Activated CD8-positive, alpha-beta memory T cell treated with anti-CD3 and anti-CD28 coated beads, Interleukin-2, amount 10 ng/mL, durations not matched to agents 7 days and 5 days (primary cell): ENCODE data around the gene PREP. TPM values are rescaled to one million over a fixed set of nuclear protein-coding genes. Genes with fewer than 3 reads are reported as not detected.

Experiments used
- ATAC-seq: fragments of 150-1000 bp; cut with Tn5 transposase; one replicate; pipeline ENCODE4 v1.10.0; 2021; ENCODE audit warnings: moderate library complexity
- CTCF ChIA-PET: fragments of 350-600 bp; sonication (Branson Sonifier 250); formaldehyde crosslinking; loops from one replicate; lab custom pipeline; 2021; ENCODE audit warnings: antibody characterized with exemption; lab: Charles Lee
- DNase-seq: peaks from one replicate; pipeline ENCODE4 v3.0.0-alpha.2; 2020
- H3K27ac Mint-ChIP-seq: one replicate; pipeline ENCODE4 v1.8.0; 2021; ENCODE audit warnings: mild to moderate bottlenecking, mixed read lengths
- H3K27me3 Mint-ChIP-seq: one replicate; pipeline ENCODE4 v1.8.0; 2021; ENCODE audit warnings: mixed read lengths
- H3K36me3 Mint-ChIP-seq: one replicate; pipeline ENCODE4 v1.8.0; 2021; ENCODE audit warnings: mild to moderate bottlenecking, mixed read lengths
- H3K4me1 Mint-ChIP-seq: one replicate; pipeline ENCODE4 v1.8.0; 2021; ENCODE audit warnings: mixed read lengths
- H3K4me3 Mint-ChIP-seq: one replicate; pipeline ENCODE4 v1.8.0; 2021; ENCODE audit warnings: mild to moderate bottlenecking, moderate library complexity, mixed read lengths
- H3K9me3 Mint-ChIP-seq: one replicate; pipeline ENCODE4 v1.8.0; 2022; ENCODE audit warnings: low read depth, mixed read lengths
- total RNA-seq, 2 experiments: library from RNA; stranded (reverse); gene quantifications; one replicate each; pipeline ENCODE4 v1.2.3, GENCODE V29; 2021

PREP gene
- total RNA-seq, 2 experiments from 2014 or later, result 44.1 to 52.9 TPM

- Mint-ChIP-seq H3K27me3 (no peaks in the 10 kb centered on the region), H3K9me3 (no peaks in the 10 kb centered on the region), H3K36me3 (peaks cover 18% of the 10 kb centered on the region), H3K4me1 (no peaks in the 10 kb centered on the region), H3K27ac (no peak overlapping the region), H3K4me3 (no peak overlapping the region)
- ATAC-seq (no peak), DNase-seq (no peak)
- CTCF ChIA-PET, result no interaction called here
These were observed 91.9 kb downstream of the PREP start for GRCh38 chr6:105310947-105311346.

- H3K27me3 Mint-ChIP-seq, result no peaks in the 10 kb centered on the region
- peaks cover 18% of the 10 kb centered on the region for H3K36me3 Mint-ChIP-seq
- CTCF ChIA-PET, result no interaction called here
- H3K4me1 Mint-ChIP-seq, result no peaks in the 10 kb centered on the region
- no peak overlapping the region for H3K4me3 Mint-ChIP-seq
- no peak overlapping the region for H3K27ac Mint-ChIP-seq
- ATAC-seq (no peak), DNase-seq (no peak)
- no peaks in the 10 kb centered on the region for H3K9me3 Mint-ChIP-seq
These were observed 92.5 kb downstream of the PREP start for GRCh38 chr6:105310371-105310770.

GRCh38 chr6:105308840-105309239, 94.0 kb downstream of the PREP start:
- no peak overlapping the region for H3K4me3 Mint-ChIP-seq
- DNase-seq (no peak), ATAC-seq (no peak)
- H3K9me3 Mint-ChIP-seq, result no peaks in the 10 kb centered on the region
- peaks cover 10% of the 10 kb centered on the region for H3K36me3 Mint-ChIP-seq
- CTCF ChIA-PET, result no interaction called here
- H3K27me3 Mint-ChIP-seq, result no peaks in the 10 kb centered on the region
- no peak overlapping the region for H3K27ac Mint-ChIP-seq
- H3K4me1 Mint-ChIP-seq, result no peaks in the 10 kb centered on the region

GRCh38 chr6:105305521-105305920, 97.4 kb downstream of the PREP start:
- ATAC-seq, result no peak

GRCh38 chr6:105304825-105305224, 98.1 kb downstream of the PREP start:
- DNase-seq, result no peak
- ATAC-seq, result no peak
- H3K36me3 Mint-ChIP-seq, result peaks cover 14% of the 10 kb centered on the region
- no peak overlapping the region for H3K27ac Mint-ChIP-seq
- H3K4me3 Mint-ChIP-seq, result no peak overlapping the region
- no peaks in the 10 kb centered on the region for H3K9me3 Mint-ChIP-seq
- no peaks in the 10 kb centered on the region for H3K27me3 Mint-ChIP-seq
- CTCF ChIA-PET, result interaction anchor here (0.9 kb wide), 1 partner anchor 18 kb away, joined by 3 read pairs; no protein-coding TSS in a partner anchor
- H3K4me1 Mint-ChIP-seq, result no peaks in the 10 kb centered on the region

More at GRCh38 chr6:105305521-105305920, 97.4 kb downstream of the PREP start:
- H3K27ac Mint-ChIP-seq, result no peak overlapping the region
- peaks cover 14% of the 10 kb centered on the region for H3K36me3 Mint-ChIP-seq
- H3K27me3 Mint-ChIP-seq, result no peaks in the 10 kb centered on the region
- H3K4me1 Mint-ChIP-seq, result no peaks in the 10 kb centered on the region
- DNase-seq, result no peak
- H3K4me3 Mint-ChIP-seq, result no peak overlapping the region
- CTCF ChIA-PET, result no interaction called here
- no peaks in the 10 kb centered on the region for H3K9me3 Mint-ChIP-seq

- no peaks in the 10 kb centered on the region for H3K27me3 Mint-ChIP-seq
- no peaks in the 10 kb centered on the region for H3K9me3 Mint-ChIP-seq
- CTCF ChIA-PET, result interaction anchor here (0.9 kb wide), 1 partner anchor 19 kb away, joined by 3 read pairs; no protein-coding TSS in a partner anchor
- H3K27ac Mint-ChIP-seq, result no peak overlapping the region
- no peak for ATAC-seq
- no peak overlapping the region for H3K4me3 Mint-ChIP-seq
- no peak for DNase-seq
- peaks cover 14% of the 10 kb centered on the region for H3K36me3 Mint-ChIP-seq
- H3K4me1 Mint-ChIP-seq, result no peaks in the 10 kb centered on the region
These were observed 98.5 kb downstream of the PREP start for GRCh38 chr6:105304366-105304765.

- no peaks in the 10 kb centered on the region for H3K9me3 Mint-ChIP-seq
These were observed 100.2 kb downstream of the PREP start for GRCh38 chr6:105302617-105303128.

GRCh38 chr6:105301756-105302616, 100.9 kb downstream of the PREP start:
- DNase-seq (no peak), ATAC-seq (no peak)
- Mint-ChIP-seq H3K4me3 (no peak overlapping the region), H3K4me1 (no peaks in the 10 kb centered on the region), H3K9me3 (no peaks in the 10 kb centered on the region), H3K27ac (no peak overlapping the region), H3K27me3 (no peaks in the 10 kb centered on the region), H3K36me3 (peaks cover 17% of the 10 kb centered on the region)
- CTCF ChIA-PET, result no interaction called here

More at GRCh38 chr6:105302617-105303128, 100.2 kb downstream of the PREP start:
- DNase-seq (no peak), ATAC-seq (no peak)
- no peak overlapping the region for H3K4me3 Mint-ChIP-seq
- no peaks in the 10 kb centered on the region for H3K4me1 Mint-ChIP-seq
- H3K27me3 Mint-ChIP-seq, result no peaks in the 10 kb centered on the region
- H3K36me3 Mint-ChIP-seq, result peaks cover 16% of the 10 kb centered on the region
- H3K27ac Mint-ChIP-seq, result no peak overlapping the region
- CTCF ChIA-PET, result no interaction called here

- H3K27me3 Mint-ChIP-seq, result no peaks in the 10 kb centered on the region
- ATAC-seq (no peak), DNase-seq (no peak)
- H3K9me3 Mint-ChIP-seq, result no peaks in the 10 kb centered on the region
- peaks cover 20% of the 10 kb centered on the region for H3K36me3 Mint-ChIP-seq
- no peaks in the 10 kb centered on the region for H3K4me1 Mint-ChIP-seq
- CTCF ChIA-PET, result no interaction called here
- H3K4me3 Mint-ChIP-seq, result no peak overlapping the region
- H3K27ac Mint-ChIP-seq, result no peak overlapping the region
These were observed 101.8 kb downstream of the PREP start for GRCh38 chr6:105301072-105301503.

- no peaks in the 10 kb centered on the region for H3K27me3 Mint-ChIP-seq
- H3K9me3 Mint-ChIP-seq, result no peaks in the 10 kb centered on the region
- CTCF ChIA-PET, result no interaction called here
- no peak overlapping the region for H3K4me3 Mint-ChIP-seq
- H3K27ac Mint-ChIP-seq, result no peak overlapping the region
- ATAC-seq (no peak), DNase-seq (no peak)
- no peaks in the 10 kb centered on the region for H3K4me1 Mint-ChIP-seq
- H3K36me3 Mint-ChIP-seq, result peaks cover 20% of the 10 kb centered on the region
These were observed 102.8 kb downstream of the PREP start for GRCh38 chr6:105300090-105300489.

GRCh38 chr6:105294129-105294528, 108.8 kb downstream of the PREP start:
- H3K36me3 Mint-ChIP-seq, result peaks cover 13% of the 10 kb centered on the region
- ATAC-seq (no peak), DNase-seq (no peak)

GRCh38 chr6:105292689-105293339, 110.1 kb downstream of the PREP start:
- H3K36me3 Mint-ChIP-seq, result peaks cover 15% of the 10 kb centered on the region
- CTCF ChIA-PET, result no interaction called here
- H3K27me3 Mint-ChIP-seq, result no peaks in the 10 kb centered on the region
- DNase-seq (no peak), ATAC-seq (no peak)
- H3K4me3 Mint-ChIP-seq, result no peak overlapping the region
- H3K4me1 Mint-ChIP-seq, result peaks cover 5% of the 10 kb centered on the region
- no peak overlapping the region for H3K27ac Mint-ChIP-seq
- H3K9me3 Mint-ChIP-seq, result no peaks in the 10 kb centered on the region

More at GRCh38 chr6:105294129-105294528, 108.8 kb downstream of the PREP start:
- peaks cover 5% of the 10 kb centered on the region for H3K4me1 Mint-ChIP-seq
- H3K27ac Mint-ChIP-seq, result no peak overlapping the region
- no peaks in the 10 kb centered on the region for H3K27me3 Mint-ChIP-seq
- CTCF ChIA-PET, result no interaction called here
- no peak overlapping the region for H3K4me3 Mint-ChIP-seq
- no peaks in the 10 kb centered on the region for H3K9me3 Mint-ChIP-seq

GRCh38 chr6:105291525-105291924, 111.4 kb downstream of the PREP start:
- Mint-ChIP-seq H3K4me1 (peaks cover 5% of the 10 kb centered on the region), H3K27me3 (no peaks in the 10 kb centered on the region), H3K36me3 (peaks cover 12% of the 10 kb centered on the region), H3K27ac (no peak overlapping the region), H3K4me3 (no peak overlapping the region), H3K9me3 (no peaks in the 10 kb centered on the region)
- DNase-seq, result no peak
- CTCF ChIA-PET, result no interaction called here
- ATAC-seq, result no peak
